Measurements from ENCODE around the gene SEC14L2. TPM values are rescaled to one million over a fixed set of nuclear protein-coding genes. Genes with fewer than 3 reads are reported as not detected.
A peak's percentile ranks its signal among the peaks of the same experiment; 100 is the strongest.
"Not testable (repeated sequence)": the region's sequence is repeated elsewhere in the genome, so short reads cannot be mapped to it uniquely, and the experiment has no call there.

The SEC14L2 gene
- total and polyA plus RNA-seq, 4 donors, result 6.1 to 10.3 (median 8.0) TPM

DNA sequence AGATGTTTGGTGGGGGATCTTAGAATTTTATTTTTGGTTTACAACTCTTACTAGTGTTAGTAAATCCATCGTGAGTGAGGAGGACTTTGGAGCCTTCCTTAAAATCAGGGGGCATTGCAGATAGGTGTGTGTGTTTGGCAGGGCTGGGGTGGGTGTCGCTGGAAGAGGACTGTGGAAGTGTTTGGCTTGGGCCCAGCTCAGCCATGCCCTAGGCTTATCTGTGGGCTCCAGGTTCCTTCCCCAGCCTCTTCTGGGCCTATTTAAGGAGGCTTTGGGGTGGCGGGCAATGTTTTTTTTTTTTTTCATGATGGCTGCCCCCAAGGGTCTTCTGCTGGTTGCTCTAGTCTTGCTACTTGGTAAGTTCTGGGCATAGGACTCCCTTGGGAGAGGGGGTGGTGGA lies 50.8 kb downstream of the SEC14L2 start:
- Histone ChIP-seq H3K9ac (ENCODE audit: insufficient read depth in 1 of 2, low read length in 2 of 2) (no peak overlapping the region), H3K36me3 (ENCODE audit: control insufficient read depth in 4 of 4, insufficient read depth in 4 of 4, low read length in 4 of 4) (no peaks in the 10 kb centered on the region), H3K4me3 (no peak overlapping the region), H3K27ac (ENCODE audit: low read depth in 1 of 2, low read length in 1 of 2) (no peak overlapping the region), H3K4me1 (ENCODE audit: control insufficient read depth in 5 of 5, insufficient read depth in 5 of 5, low read length in 5 of 5) (peaks cover 0 to 2% (median 0%) of the 10 kb centered on the region in 5 donors), H3K9me3 (ENCODE audit: control insufficient read depth in 4 of 4, insufficient read depth in 3 of 4, low read length in 3 of 4) (no peaks in the 10 kb centered on the region), H3K27me3 (ENCODE audit: control insufficient read depth in 3 of 3, insufficient read depth in 3 of 3, low read length in 2 of 3) (no peaks in the 10 kb centered on the region)
- DNase-seq, result no peak
- 90% methylated on average over 3 of the region's 3 CpGs for WGBS, 2 donors
- TF ChIP-seq, protein P1, sequence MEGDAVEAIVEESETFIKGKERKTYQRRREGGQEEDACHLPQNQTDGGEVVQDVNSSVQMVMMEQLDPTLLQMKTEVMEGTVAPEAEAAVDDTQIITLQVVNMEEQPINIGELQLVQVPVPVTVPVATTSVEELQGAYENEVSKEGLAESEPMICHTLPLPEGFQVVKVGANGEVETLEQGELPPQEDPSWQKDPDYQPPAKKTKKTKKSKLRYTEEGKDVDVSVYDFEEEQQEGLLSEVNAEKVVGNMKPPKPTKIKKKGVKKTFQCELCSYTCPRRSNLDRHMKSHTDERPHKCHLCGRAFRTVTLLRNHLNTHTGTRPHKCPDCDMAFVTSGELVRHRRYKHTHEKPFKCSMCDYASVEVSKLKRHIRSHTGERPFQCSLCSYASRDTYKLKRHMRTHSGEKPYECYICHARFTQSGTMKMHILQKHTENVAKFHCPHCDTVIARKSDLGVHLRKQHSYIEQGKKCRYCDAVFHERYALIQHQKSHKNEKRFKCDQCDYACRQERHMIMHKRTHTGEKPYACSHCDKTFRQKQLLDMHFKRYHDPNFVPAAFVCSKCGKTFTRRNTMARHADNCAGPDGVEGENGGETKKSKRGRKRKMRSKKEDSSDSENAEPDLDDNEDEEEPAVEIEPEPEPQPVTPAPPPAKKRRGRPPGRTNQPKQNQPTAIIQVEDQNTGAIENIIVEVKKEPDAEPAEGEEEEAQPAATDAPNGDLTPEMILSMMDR (IDR thresholded peaks at IDR 0.05; ENCODE audit: control extremely low read depth, extremely low read depth), result no peak
- no peak for ATAC-seq (ENCODE audit: insufficient read depth, low FRiP score)

DNA sequence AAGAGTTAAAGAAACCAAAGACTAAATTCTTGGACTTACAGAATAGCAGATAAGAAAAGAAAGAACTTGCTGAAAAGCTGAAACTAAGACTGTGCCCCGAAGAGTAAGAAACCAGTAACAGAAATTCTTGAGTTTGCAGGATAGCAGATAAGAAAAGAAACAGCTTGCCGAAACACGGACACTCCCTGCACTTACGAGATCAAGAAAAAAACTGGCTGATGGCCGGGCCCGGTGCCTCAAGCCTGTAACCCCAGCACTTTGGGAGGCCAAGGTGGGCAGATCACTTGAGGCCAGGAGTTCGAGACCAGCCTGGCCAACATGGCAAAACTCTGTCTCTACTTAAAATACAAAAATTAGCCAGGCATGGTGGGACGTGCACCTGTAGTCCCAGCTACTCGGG lies 54.7 kb downstream of the SEC14L2 start:
- H3K4me1 ChIP-seq (ENCODE audit: control insufficient read depth in 5 of 5, insufficient read depth in 5 of 5, low read length in 5 of 5); H3K27ac ChIP-seq (ENCODE audit: low read depth in 1 of 2, low read length in 1 of 2); H3K9me3 ChIP-seq (ENCODE audit: control insufficient read depth in 4 of 4, insufficient read depth in 3 of 4, low read length in 3 of 4); H3K36me3 ChIP-seq (ENCODE audit: control insufficient read depth in 4 of 4, insufficient read depth in 4 of 4, low read length in 4 of 4); ATAC-seq (ENCODE audit: insufficient read depth, low FRiP score); H3K27me3 ChIP-seq (ENCODE audit: control insufficient read depth in 3 of 3, insufficient read depth in 3 of 3, low read length in 2 of 3); H3K9ac ChIP-seq (ENCODE audit: insufficient read depth in 1 of 2, low read length in 2 of 2); H3K4me3 ChIP-seq: not testable (repeated sequence)
- DNase-seq, result peak in 1 of 3 donors; percentile 17
- 42 to 68% methylated on average over 9 of the region's 9 CpGs for WGBS, 2 donors

DNA sequence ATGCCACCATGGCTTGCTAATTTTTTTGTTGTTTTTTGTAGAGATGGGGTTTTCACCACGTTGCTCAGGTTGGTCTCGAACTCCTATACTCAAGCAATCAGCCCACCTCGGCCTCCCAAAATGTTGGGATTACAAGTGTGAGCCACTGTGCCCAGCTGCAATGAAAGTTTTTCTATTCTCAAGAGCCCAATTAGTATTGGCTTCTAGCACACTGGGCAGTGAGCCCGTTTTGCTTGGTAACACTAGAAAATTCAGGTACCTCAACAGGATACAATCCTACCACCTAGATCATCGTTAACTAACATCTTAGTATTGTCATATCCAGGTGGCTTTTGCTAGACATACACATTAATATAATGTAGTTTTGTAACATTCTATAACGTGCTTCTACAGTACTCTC lies 56.0 kb downstream of the SEC14L2 start:
- H3K9me3 ChIP-seq (ENCODE audit: control insufficient read depth in 4 of 4, insufficient read depth in 3 of 4, low read length in 3 of 4), result no peaks in the 10 kb centered on the region
- 67 to 85% methylated on average over 6 of the region's 6 CpGs for WGBS, 2 donors
- H3K9ac ChIP-seq (ENCODE audit: insufficient read depth in 1 of 2, low read length in 2 of 2), result no peak overlapping the region
- no peaks in the 10 kb centered on the region for H3K27me3 ChIP-seq (ENCODE audit: control insufficient read depth in 3 of 3, insufficient read depth in 3 of 3, low read length in 2 of 3)
- DNase-seq (no peak), ATAC-seq (ENCODE audit: insufficient read depth, low FRiP score) (no peak)
- no peak overlapping the region for H3K27ac ChIP-seq (ENCODE audit: low read depth in 1 of 2, low read length in 1 of 2)
- H3K4me1 ChIP-seq (ENCODE audit: control insufficient read depth in 5 of 5, insufficient read depth in 5 of 5, low read length in 5 of 5), result peaks cover 0 to 2% (median 0%) of the 10 kb centered on the region in 5 donors
- no peak overlapping the region for H3K4me3 ChIP-seq
- TF ChIP-seq, protein P1 (IDR thresholded peaks at IDR 0.05; ENCODE audit: control extremely low read depth, extremely low read depth), result no peak
- no peaks in the 10 kb centered on the region for H3K36me3 ChIP-seq (ENCODE audit: control insufficient read depth in 4 of 4, insufficient read depth in 4 of 4, low read length in 4 of 4)

DNA sequence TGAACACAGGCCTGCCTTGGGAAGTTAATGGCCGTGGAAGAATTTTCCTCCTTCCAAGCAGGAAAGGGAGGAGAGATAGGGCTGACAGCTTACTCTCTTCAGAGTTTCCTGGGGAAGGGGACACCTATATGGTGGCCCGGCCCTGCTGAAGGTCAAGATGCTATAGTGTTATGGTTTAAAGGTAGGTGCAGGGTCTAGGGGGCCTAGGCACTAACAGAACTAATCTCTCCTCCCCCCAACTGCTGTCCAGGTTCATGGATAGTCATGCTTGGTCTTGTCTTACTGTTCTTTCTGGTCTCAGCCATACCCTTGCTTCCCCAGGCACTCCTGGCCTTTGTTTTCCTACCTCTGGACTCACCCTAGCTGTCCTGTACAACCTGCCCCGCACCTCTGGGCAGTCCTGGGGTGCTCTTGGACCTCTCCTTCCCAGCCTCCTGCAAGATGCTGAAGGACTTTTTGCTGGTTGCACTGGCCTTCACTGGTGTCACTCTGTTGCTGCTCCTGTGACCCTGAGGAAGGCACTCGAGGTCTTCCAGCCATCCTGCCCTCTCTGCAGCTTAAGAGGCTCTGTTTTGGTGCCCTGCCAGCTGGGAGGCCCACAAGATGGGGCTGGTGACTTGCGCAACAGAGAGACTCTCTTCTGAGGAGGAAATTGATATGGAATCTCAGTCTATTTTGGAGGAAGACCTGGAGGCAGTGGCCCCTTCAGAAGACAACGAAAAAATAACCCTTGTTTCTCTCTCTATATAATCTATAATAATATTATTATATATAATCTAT lies 57.1 kb downstream of the SEC14L2 start:
- DNase-seq (peak; percentile 39 to 52 (median 46)), ATAC-seq (ENCODE audit: insufficient read depth, low FRiP score) (no peak)
- Histone ChIP-seq H3K4me3 (no peak overlapping the region), H3K27ac (ENCODE audit: low read depth in 1 of 2, low read length in 1 of 2) (no peak overlapping the region), H3K9me3 (ENCODE audit: control insufficient read depth in 4 of 4, insufficient read depth in 3 of 4, low read length in 3 of 4) (no peaks in the 10 kb centered on the region), H3K9ac (ENCODE audit: insufficient read depth in 1 of 2, low read length in 2 of 2) (no peak overlapping the region), H3K36me3 (ENCODE audit: control insufficient read depth in 4 of 4, insufficient read depth in 4 of 4, low read length in 4 of 4) (no peaks in the 10 kb centered on the region), H3K4me1 (ENCODE audit: control insufficient read depth in 5 of 5, insufficient read depth in 5 of 5, low read length in 5 of 5) (peaks cover 0 to 3% (median 0%) of the 10 kb centered on the region in 5 donors), H3K27me3 (ENCODE audit: control insufficient read depth in 3 of 3, insufficient read depth in 3 of 3, low read length in 2 of 3) (no peaks in the 10 kb centered on the region)
- WGBS, 2 donors, result 51 to 52% methylated on average over 6 of the region's 6 CpGs
- TF ChIP-seq, protein P1 (IDR thresholded peaks at IDR 0.05; ENCODE audit: control extremely low read depth, extremely low read depth), result no peak

Data from lung (tissue), 12 donors.